Uterus (tissue), 4 donors: Measurements from ENCODE around the gene TECPR1. TPM values are rescaled to one million over a fixed set of nuclear protein-coding genes. Genes with fewer than 3 reads are reported as not detected.

ENCODE experiments used
- DNase-seq, 2 donors: peaks; one replicate each; pipeline ENCODE4 v3.0.0-alpha.2; 2019 to 2020
- H3K27ac ChIP-seq, 2 donors: fragments of 200-600 bp; sonication (generic); 1 replicate in 1 of 2; 2 replicates in 1 of 2; pipeline ENCODE4 v1.5.1; 2016 to 2018
- H3K27me3 ChIP-seq, 2 donors: fragments of 200-600 bp; sonication (generic); one replicate each; pipeline ENCODE4 v1.5.1; 2018 to 2019; ENCODE audit warnings: control low read depth in 1 of 2
- H3K36me3 ChIP-seq, 2 donors: fragments of 200-600 bp; sonication (generic); one replicate each; pipeline ENCODE4 v1.5.1; 2019; ENCODE audit warnings: control low read depth in 1 of 2
- H3K4me1 ChIP-seq, 2 donors: fragments of 200-600 bp; sonication (generic); one replicate each; pipeline ENCODE4 v1.5.1; 2018 to 2019; ENCODE audit warnings: control low read depth in 1 of 2
- H3K4me3 ChIP-seq, 2 donors: fragments of 200-600 bp; sonication (generic); 1 replicate in 1 of 2; 2 replicates in 1 of 2; pipeline ENCODE4 v1.5.1; 2018 to 2019; ENCODE audit warnings: mild to moderate bottlenecking in 1 of 2
- H3K9me3 ChIP-seq, 2 donors: fragments of 200-600 bp; sonication (generic); one replicate each; pipeline ENCODE4 v1.5.1; 2019; ENCODE audit warnings: control low read depth in 1 of 2
- POLR2A ChIP-seq, 2 donors: fragments of 450-650 bp; IDR thresholded peaks; one replicate each; pipeline ENCODE4 v1.6.1; 2016; ENCODE audit warnings: antibody characterized with exemption in 2 of 2, mild to moderate bottlenecking in 1 of 2, moderate library complexity in 1 of 2
- intact Hi-C: fragments of 100-400 bp; cut with DNase I; formaldehyde crosslinking; loops from one replicate; pipeline ENCODE4 v1.15.1; 2023; ENCODE audit warnings: low total_unique reads
- total RNA-seq, 4 donors: library from RNA; depleted of rRNA in 3 of 4; stranded (reverse); fragments of >200 nt in 3 of 4; gene quantifications; one replicate each; pipeline versions ENCODE4 v1.1.0 to v1.2.4, GENCODE V29; 2014 to 2023
- TF ChIP-seq, protein P1 (sequence below), 4 experiments: fragments of 200-600 bp in 2 of 4; fragments of 450-650 bp in 2 of 4; sonication (generic) in 2 of 4; IDR thresholded peaks; one replicate each; pipeline ENCODE4 v1.5.1; 2016 to 2019; ENCODE audit warnings: antibody characterized with exemption in 4 of 4, mild to moderate bottlenecking in 2 of 4, moderate library complexity in 1 of 4
- donor health status: DM: yes; HTN: yes; CAD: no.

Gene TECPR1, protein sequence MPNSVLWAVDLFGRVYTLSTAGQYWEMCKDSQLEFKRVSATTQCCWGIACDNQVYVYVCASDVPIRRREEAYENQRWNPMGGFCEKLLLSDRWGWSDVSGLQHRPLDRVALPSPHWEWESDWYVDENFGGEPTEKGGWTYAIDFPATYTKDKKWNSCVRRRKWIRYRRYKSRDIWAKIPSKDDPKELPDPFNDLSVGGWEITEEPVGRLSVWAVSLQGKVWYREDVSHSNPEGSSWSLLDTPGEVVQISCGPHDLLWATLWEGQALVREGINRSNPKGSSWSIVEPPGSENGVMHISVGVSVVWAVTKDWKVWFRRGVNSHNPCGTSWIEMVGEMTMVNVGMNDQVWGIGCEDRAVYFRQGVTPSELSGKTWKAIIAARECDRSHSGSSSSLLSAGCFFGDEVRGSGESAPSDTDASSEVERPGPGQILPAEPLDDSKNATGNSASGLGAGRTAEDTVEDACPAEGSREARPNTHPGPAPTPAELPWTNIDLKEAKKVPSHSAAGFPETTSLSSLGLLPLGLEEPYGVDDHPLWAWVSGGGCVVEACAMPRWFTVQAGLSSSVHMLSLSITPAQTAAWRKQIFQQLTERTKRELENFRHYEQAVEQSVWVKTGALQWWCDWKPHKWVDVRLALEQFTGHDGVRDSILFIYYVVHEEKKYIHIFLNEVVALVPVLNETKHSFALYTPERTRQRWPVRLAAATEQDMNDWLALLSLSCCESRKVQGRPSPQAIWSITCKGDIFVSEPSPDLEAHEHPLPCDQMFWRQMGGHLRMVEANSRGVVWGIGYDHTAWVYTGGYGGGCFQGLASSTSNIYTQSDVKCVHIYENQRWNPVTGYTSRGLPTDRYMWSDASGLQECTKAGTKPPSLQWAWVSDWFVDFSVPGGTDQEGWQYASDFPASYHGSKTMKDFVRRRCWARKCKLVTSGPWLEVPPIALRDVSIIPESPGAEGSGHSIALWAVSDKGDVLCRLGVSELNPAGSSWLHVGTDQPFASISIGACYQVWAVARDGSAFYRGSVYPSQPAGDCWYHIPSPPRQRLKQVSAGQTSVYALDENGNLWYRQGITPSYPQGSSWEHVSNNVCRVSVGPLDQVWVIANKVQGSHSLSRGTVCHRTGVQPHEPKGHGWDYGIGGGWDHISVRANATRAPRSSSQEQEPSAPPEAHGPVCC
- 10 to 100 TPM in 2 of 4 donors, 1 to 10 TPM in 2; 3.1 to 52.6 (median 16.7) TPM for total RNA-seq

DNA sequence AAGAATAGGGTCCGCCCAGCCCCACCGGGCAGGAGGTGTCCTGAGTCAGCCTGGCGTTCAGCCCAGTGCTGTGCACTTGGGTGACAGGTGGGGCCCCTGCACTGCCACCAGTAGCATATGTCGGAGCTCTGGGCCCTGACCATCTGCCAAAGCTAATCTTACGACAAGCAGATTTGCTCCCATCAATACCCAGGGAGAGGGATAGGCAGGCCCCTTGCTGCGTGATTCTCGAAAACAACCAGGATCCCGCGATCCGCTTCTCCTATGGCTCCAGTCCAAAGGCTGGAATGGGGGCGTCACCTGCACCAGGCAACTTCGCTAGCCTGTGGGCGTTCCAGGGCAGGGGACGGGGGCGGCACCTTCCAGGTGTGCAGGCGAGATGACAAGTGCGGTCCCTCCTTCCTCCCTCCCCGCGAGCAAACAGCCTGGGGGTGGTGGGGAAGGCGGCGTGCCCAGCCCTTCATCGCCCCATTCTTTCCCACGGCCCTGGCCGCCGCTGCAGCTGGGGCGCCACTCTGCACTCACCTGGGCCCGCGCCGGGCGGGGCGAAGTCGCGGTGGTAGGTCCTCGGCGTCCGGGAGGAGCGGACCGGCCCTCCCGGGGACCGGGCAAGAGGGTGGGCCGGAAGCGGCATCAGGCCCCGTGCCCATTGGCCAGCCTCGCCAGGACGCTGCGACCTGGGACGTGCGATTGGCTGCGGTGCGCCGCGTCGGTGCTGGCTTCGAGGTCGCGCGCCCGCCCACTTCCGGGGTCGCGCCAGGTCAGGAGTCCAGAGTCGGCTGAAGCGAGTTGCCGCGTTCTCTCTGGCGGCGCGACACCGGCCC lies at the start of gene TECPR1:
Gene TECPR1, minus strand, starts transcription at position 632 of the 824 bp plus-strand sequence. CDS start 6,086 bp downstream, outside the sequence.
- H3K9me3 ChIP-seq: no peaks in the 10 kb centered on the region
- peak; percentile 91 to 93 for DNase-seq
- H3K27ac ChIP-seq: peak within 1 kb of the TSS; percentile 68 to 82
- H3K27me3 ChIP-seq: no peaks in the 10 kb centered on the region
- intact Hi-C loops: no loop called here
- TF ChIP-seq POLR2A (IDR thresholded peaks at IDR 0.05): peak in 1 of 2 donors; percentile 46
- TF ChIP-seq, protein P1, sequence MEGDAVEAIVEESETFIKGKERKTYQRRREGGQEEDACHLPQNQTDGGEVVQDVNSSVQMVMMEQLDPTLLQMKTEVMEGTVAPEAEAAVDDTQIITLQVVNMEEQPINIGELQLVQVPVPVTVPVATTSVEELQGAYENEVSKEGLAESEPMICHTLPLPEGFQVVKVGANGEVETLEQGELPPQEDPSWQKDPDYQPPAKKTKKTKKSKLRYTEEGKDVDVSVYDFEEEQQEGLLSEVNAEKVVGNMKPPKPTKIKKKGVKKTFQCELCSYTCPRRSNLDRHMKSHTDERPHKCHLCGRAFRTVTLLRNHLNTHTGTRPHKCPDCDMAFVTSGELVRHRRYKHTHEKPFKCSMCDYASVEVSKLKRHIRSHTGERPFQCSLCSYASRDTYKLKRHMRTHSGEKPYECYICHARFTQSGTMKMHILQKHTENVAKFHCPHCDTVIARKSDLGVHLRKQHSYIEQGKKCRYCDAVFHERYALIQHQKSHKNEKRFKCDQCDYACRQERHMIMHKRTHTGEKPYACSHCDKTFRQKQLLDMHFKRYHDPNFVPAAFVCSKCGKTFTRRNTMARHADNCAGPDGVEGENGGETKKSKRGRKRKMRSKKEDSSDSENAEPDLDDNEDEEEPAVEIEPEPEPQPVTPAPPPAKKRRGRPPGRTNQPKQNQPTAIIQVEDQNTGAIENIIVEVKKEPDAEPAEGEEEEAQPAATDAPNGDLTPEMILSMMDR (IDR thresholded peaks at IDR 0.05): no peak
- no peaks in the 10 kb centered on the region for H3K36me3 ChIP-seq
- peaks cover 0 to 8% of the 10 kb centered on the region in 2 donors for H3K4me1 ChIP-seq
- peak within 1 kb of the TSS; percentile 75 to 76 for H3K4me3 ChIP-seq

DNA sequence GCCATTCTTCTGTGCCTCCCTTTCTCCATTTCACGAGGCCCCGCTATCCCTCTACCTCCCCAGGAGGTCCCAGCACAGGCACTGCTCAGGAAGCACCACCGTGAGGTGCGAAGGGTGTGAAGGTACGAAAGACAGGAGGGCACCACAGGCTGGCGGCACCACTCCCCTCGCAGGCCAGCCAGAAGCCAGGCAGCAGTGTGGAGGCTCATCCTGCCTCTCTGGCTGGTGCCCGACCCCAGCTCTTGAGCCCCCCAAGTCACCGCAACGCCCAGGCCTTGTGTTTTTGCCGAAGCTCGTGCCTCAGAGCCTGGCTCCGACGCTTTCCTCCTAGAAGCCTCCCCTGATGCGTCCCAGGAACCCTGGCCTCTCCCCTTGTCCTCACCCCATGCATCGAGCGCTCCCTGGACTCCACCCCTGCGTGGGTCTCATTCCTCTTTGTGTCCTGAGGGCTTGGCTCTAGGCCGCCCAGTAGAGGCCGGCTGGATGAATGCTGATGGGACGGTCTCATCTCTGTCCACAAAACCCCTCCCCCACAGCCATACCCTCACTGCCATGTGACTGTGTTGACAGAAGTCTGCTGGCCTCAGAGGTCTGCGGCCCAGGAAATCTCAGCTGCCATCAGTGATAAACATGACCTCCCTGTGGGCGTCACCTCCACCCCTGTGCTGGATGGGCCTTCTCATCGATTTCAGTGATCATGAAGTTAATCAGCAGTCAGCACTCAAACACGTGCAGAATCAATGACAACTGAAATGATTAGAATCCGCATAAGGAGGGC lies 48.8 kb upstream of the TECPR1 start:
- no peak for TF ChIP-seq POLR2A (IDR thresholded peaks at IDR 0.05)
- TF ChIP-seq, protein P1 (IDR thresholded peaks at IDR 0.05): no peak
- no peak for DNase-seq
- Histone ChIP-seq H3K9me3 (no peaks in the 10 kb centered on the region), H3K36me3 (no peaks in the 10 kb centered on the region), H3K27ac (no peak overlapping the region), H3K4me3 (no peak overlapping the region), H3K27me3 (no peaks in the 10 kb centered on the region), H3K4me1 (no peaks in the 10 kb centered on the region)
- intact Hi-C loops: no loop called here

DNA sequence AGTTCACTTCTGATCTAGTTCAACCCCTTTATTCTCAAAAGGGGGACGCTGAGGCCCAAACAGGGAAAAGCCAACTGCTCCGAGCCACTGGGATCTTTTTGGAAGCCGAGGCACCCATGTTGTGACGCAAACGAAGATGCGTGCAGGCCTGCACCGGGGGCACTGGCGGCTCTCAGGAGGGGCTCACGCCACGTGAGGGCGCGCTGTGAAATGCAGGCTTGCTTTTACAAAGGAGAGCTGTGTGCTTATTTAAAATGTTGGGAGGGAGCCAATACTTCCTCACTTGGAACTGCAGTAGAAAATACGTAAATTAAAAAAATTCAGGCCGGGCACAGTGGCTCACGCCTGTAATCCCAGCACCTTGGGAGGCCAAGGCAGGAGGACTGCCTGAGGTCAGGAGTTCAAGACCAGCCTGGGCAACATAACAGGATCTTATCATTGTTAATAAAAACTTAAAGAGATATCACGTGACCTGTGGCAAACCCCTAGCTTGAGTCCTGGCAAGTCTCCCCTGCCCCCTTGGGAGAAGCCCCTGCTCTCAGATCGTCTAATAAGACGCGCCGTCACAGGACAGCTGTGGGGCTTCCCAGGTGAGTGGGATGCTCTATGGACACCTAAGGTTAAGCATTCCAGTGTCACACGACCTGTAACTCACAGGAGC lies 45.7 kb upstream of the TECPR1 start:
- H3K36me3 ChIP-seq: no peaks in the 10 kb centered on the region
- intact Hi-C loops: no loop called here
- H3K27me3 ChIP-seq: no peaks in the 10 kb centered on the region
- no peaks in the 10 kb centered on the region for H3K4me1 ChIP-seq
- no peak overlapping the region for H3K27ac ChIP-seq
- no peak for DNase-seq
- no peak overlapping the region for H3K4me3 ChIP-seq
- H3K9me3 ChIP-seq: no peaks in the 10 kb centered on the region
- TF ChIP-seq, protein P1 (IDR thresholded peaks at IDR 0.05): no peak
- TF ChIP-seq POLR2A (IDR thresholded peaks at IDR 0.05): no peak

DNA sequence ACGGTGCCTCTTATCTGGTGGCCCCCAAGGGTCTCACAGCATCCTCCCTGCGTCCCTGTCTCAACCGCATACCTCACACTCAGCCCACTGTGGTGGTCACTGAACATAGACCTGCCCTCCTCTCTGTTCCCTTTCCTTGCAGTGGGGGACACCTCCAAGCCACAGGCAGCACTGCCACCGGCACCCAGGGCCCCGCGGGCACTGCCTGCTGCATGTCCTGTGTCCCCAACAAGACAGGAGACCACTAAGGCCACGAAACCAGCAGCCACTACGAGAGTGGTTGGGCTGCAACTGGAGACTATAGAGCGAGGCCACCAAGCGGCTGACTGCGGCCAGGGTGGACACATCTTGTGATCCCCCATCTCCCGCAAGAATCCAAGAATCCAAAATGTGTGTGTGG lies 44.8 kb upstream of the TECPR1 start:
- Histone ChIP-seq H3K27me3 (no peaks in the 10 kb centered on the region), H3K36me3 (no peaks in the 10 kb centered on the region), H3K4me3 (no peak overlapping the region), H3K27ac (no peak overlapping the region), H3K9me3 (no peaks in the 10 kb centered on the region), H3K4me1 (no peaks in the 10 kb centered on the region)
- intact Hi-C loops: no loop called here
- TF ChIP-seq POLR2A (IDR thresholded peaks at IDR 0.05): no peak
- no peak for DNase-seq
